PC-3 (cell line): ENCODE data around the gene DNASE1. TPM values are rescaled to one million over a fixed set of nuclear protein-coding genes. Genes with fewer than 3 reads are reported as not detected.

Experiments
- ATAC-seq: fragments of 200-7000 bp; cut with Tn5 transposase; 2 replicates; pipeline ENCODE4 v1.9.1; 2020; ENCODE audit warnings: mild to moderate bottlenecking, moderate library complexity
- BruUV-seq: library from RNA; stranded (reverse); fragments of 400-500 nt; replicated peaks from 2 replicates; lab custom pipeline; 2021; lab: Mats Ljungman, UMichigan
- CTCF ChIA-PET: fragments of 300-600 bp; sonication (Branson Sonifier 250); formaldehyde crosslinking; loops from one replicate; lab custom pipeline; 2022; ENCODE audit warnings: antibody characterized with exemption; lab: Charles Lee
- POLR2A ChIA-PET: fragments of 300-600 bp; sonication (Branson Sonifier 250); formaldehyde crosslinking; loops from one replicate; lab custom pipeline; 2022; ENCODE audit warnings: antibody characterized with exemption; ENCODE audit not compliant: unreplicated experiment; lab: Charles Lee
- DNase-seq: peaks from one replicate; pipeline ENCODE4 v3.0.0-alpha.2; 2015
- H2AFZ ChIP-seq: fragments of 300-600 bp; sonication (generic); 2 replicates; pipeline ENCODE4 v1.6.0; 2016; ENCODE audit warnings: antibody characterized with exemption, low read length
- H3F3A ChIP-seq: fragments of 300-600 bp; sonication (generic); one replicate; pipeline ENCODE4 v1.6.0; 2017; ENCODE audit warnings: antibody characterized with exemption, low read length, control low read depth, mild to moderate bottlenecking; ENCODE audit not compliant: unreplicated experiment
- H3K27ac ChIP-seq: fragments of 300-600 bp; sonication (generic); 2 replicates; pipeline ENCODE4 v1.5.1; 2016; ENCODE audit warnings: mild to moderate bottlenecking, low read length
- H3K27me3 ChIP-seq: fragments of 300-600 bp; sonication (generic); 2 replicates; pipeline ENCODE4 v1.6.1; 2016; ENCODE audit warnings: low read length, mixed read lengths
- H3K36me3 ChIP-seq: fragments of 300-600 bp; sonication (generic); 2 replicates; pipeline ENCODE4 v1.6.1; 2016; ENCODE audit warnings: low read depth, mixed run types, low read length, mixed read lengths
- H3K4me1 ChIP-seq: fragments of 300-600 bp; sonication (generic); 2 replicates; pipeline ENCODE4 v1.5.1; 2016; ENCODE audit warnings: low read length; ENCODE audit not compliant: insufficient read depth
- H3K4me2 ChIP-seq: fragments of 300-600 bp; sonication (generic); 2 replicates; pipeline ENCODE4 v1.6.0; 2016; ENCODE audit warnings: low read length
- H3K4me3 ChIP-seq: fragments of 300-600 bp; sonication (generic); 2 replicates; pipeline ENCODE4 v1.5.1; 2016; ENCODE audit warnings: mild to moderate bottlenecking, low read length, mixed read lengths
- H3K79me2 ChIP-seq: fragments of 300-600 bp; sonication (generic); 2 replicates; pipeline ENCODE4 v1.6.1; 2017; ENCODE audit warnings: low read length, mixed read lengths
- H3K9ac ChIP-seq: fragments of 300-600 bp; sonication (generic); 2 replicates; pipeline ENCODE4 v1.6.0; 2016; ENCODE audit warnings: mild to moderate bottlenecking, low read length
- H3K9me2 ChIP-seq: fragments of 300-600 bp; sonication (generic); replicated peaks from 2 replicates; pipeline ENCODE4 v1.6.1; 2016; ENCODE audit warnings: mixed run types, low read length, mixed read lengths
- H3K9me3 ChIP-seq: fragments of 300-600 bp; sonication (generic); 2 replicates; pipeline ENCODE4 v1.6.1; 2016; ENCODE audit warnings: low read length, mixed read lengths
- H4K20me1 ChIP-seq: fragments of 300-600 bp; sonication (generic); 2 replicates; pipeline ENCODE4 v1.6.1; 2016; ENCODE audit warnings: low read length, mixed read lengths
- EZH2 ChIP-seq: fragments of 300-600 bp; sonication (generic); IDR thresholded peaks from one replicate; pipeline ENCODE4 v1.6.1; 2017; ENCODE audit warnings: antibody characterized with exemption, mild to moderate bottlenecking, low read length; ENCODE audit not compliant: unreplicated experiment
- EZH2phosphoT487 ChIP-seq: fragments of 300-600 bp; sonication (generic); IDR thresholded peaks from 2 replicates; pipeline ENCODE4 v1.6.1; 2018; ENCODE audit warnings: mild to moderate bottlenecking, antibody characterized with exemption, low read length, borderline replicate concordance
- intact Hi-C: fragments of 100-400 bp; cut with micrococcal nuclease; formaldehyde crosslinking; loops from 2 replicates; pipeline ENCODE4 v1.9.0; 2023
- total RNA-seq: library from RNA; depleted of rRNA; stranded (reverse); fragments of >200 nt; gene quantifications from 2 replicates; pipeline ENCODE4 v1.2.3, GENCODE V29; 2014
- TF ChIP-seq, protein P1 (sequence below): fragments of 300-600 bp; sonication (generic); conservative IDR thresholded peaks from 2 replicates; pipeline ENCODE4 v1.5.1; 2017; ENCODE audit warnings: antibody characterized with exemption, low read depth, mild to moderate bottlenecking, low read length

DNASE1 gene
- total RNA-seq, 1 experiment from 2014 or later: 14.0 TPM

DNA sequence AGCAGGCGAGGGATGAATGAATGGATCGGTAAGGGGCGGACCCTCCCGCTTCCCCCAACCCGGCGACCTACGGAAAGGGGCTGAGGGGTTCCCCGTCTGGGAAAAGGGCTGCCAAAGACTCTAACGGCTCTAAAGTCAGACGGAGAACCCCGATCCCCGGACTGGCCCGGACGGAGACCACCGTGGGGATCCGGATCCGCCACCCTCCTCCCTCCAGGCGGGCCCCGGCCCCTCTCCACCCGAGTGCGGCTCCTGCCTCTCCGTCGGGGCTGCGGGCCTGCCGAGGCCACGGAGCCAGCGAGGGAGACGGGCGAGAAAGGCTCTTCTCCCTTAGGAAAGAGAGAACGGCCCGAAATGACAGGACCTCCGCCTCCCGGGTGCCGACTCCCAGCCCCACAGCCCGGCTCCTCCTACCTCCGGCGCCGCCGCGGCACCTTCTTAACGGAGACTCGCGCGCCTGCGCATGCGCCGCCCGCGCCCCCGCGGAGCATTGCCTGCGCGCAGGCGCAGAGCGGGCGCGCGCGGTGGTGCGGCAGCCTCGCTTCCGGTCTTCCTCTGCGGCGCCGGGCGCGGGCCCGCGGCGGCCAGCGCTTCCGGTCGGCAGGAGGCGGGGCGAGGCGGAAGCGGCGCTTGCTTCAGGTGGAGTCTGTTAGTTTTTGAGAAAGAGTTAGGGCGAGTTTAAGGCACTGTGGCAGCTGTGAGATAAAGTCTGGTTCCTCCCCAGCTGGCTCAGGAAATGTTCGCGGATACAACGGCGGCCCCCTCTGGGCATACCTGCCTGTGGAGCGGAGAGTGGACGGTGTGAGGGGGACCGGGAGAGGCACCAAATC lies 43.1 kb upstream of the DNASE1 start, which contains the start of gene SLX4:
Gene SLX4, minus strand, starts transcription at position 461 of the 830 bp plus-strand sequence. CDS start 2,642 bp downstream, outside the sequence.
- POLR2A ChIA-PET: no interaction called here

DNA sequence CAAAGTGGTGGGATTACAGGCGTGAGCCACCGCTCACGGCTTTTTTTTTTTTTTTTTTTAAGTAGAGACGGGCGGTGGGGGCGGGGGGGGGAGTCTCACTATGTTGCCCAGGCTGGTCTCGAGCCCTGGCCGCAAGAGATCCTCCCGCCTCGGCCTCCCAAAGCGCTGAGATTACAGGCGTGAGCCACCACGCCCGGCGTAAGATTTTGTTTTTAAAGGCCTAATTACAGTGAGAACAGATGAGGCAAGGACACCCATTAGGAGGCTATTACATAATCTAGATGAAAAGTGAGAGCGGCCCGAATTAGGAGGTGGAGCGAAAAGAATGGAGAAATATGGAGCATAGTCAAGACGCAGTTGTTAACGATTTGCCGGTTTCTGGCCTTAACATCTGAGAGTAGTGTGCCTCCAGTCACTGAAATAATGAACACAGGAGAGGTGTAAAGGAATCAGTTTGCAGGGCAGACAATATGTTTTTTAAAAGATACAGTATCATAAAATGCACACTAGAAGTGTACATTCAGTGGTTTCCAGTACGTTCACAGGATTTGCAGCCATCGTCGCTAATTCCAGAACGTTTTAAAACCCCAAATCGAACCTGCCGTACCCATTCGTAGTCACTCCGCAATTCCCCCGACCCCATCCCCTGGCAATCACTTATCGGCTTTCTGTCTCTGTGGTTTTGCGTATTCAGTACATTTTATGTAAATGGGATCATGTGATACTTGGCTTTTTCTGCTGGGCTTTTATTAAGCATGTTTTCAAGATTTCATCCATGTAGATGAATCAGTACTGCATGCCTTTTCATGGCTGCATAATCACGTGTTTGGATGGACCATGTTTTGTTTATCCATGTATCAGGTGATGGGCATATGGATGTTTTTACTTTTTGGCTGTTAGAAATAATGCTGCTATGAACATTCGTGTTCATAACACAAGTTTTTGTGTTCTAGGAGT lies 41.7 kb upstream of the DNASE1 start:
- H3K9ac ChIP-seq: peak overlapping the region; percentile 91
- peaks cover 62% of the 10 kb centered on the region for H3K79me2 ChIP-seq
- no peaks in the 10 kb centered on the region for H3K9me2 ChIP-seq
- no peaks in the 10 kb centered on the region for H3K36me3 ChIP-seq
- no peak overlapping the region for H3K27ac ChIP-seq
- H3K27me3 ChIP-seq: no peaks in the 10 kb centered on the region
- BruUV-seq: no TSS peak
- TF ChIP-seq EZH2phosphoT487: no peak
- no peak for TF ChIP-seq EZH2
- TF ChIP-seq, protein P1, sequence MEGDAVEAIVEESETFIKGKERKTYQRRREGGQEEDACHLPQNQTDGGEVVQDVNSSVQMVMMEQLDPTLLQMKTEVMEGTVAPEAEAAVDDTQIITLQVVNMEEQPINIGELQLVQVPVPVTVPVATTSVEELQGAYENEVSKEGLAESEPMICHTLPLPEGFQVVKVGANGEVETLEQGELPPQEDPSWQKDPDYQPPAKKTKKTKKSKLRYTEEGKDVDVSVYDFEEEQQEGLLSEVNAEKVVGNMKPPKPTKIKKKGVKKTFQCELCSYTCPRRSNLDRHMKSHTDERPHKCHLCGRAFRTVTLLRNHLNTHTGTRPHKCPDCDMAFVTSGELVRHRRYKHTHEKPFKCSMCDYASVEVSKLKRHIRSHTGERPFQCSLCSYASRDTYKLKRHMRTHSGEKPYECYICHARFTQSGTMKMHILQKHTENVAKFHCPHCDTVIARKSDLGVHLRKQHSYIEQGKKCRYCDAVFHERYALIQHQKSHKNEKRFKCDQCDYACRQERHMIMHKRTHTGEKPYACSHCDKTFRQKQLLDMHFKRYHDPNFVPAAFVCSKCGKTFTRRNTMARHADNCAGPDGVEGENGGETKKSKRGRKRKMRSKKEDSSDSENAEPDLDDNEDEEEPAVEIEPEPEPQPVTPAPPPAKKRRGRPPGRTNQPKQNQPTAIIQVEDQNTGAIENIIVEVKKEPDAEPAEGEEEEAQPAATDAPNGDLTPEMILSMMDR: no peak
- peak overlapping the region; percentile 99; the same call in 1 of the 2 replicates for H2AFZ ChIP-seq
- no peaks in the 10 kb centered on the region for H3F3A ChIP-seq
- no peaks in the 10 kb centered on the region for H4K20me1 ChIP-seq
- H3K9me3 ChIP-seq: no peaks in the 10 kb centered on the region
- intact Hi-C loops: no loop called here
- peak overlapping the region; percentile 99 for H3K4me3 ChIP-seq
- no peak for ATAC-seq
- CTCF ChIA-PET: no interaction called here
- peaks cover 15% of the 10 kb centered on the region for H3K4me1 ChIP-seq
- POLR2A ChIA-PET: no interaction called here
- DNase-seq: no peak
- H3K4me2 ChIP-seq: peak overlapping the region; percentile 93

More for the DNA sequence above, 43.1 kb upstream of the DNASE1 start, which contains the start of gene SLX4:
- CTCF ChIA-PET: no interaction called here
- no peak for TF ChIP-seq EZH2phosphoT487
- no peak for TF ChIP-seq EZH2
- TF ChIP-seq, protein P1: no peak
- no peak within 1 kb of the TSS; the same call in 1 of the 2 replicates for H3K27ac ChIP-seq
- H3K9me2 ChIP-seq: no peaks in the 10 kb centered on the region
- no peaks in the 10 kb centered on the region for H3K27me3 ChIP-seq
- intact Hi-C loops: no loop called here
- ATAC-seq (peak; percentile 88), DNase-seq (peak; percentile 94)
- no peaks in the 10 kb centered on the region for H3K36me3 ChIP-seq
- H3K9me3 ChIP-seq: no peaks in the 10 kb centered on the region
- H3F3A ChIP-seq: no peaks in the 10 kb centered on the region
- H2AFZ ChIP-seq: peak within 1 kb of the TSS; percentile 99
- BruUV-seq: TSS peak; percentile 50
- peaks cover 59% of the 10 kb centered on the region for H3K79me2 ChIP-seq
- peak within 1 kb of the TSS; percentile 91 for H3K9ac ChIP-seq
- peak within 1 kb of the TSS; percentile 93 for H3K4me2 ChIP-seq
- peak within 1 kb of the TSS; percentile 99 for H3K4me3 ChIP-seq
- peaks cover 15% of the 10 kb centered on the region for H3K4me1 ChIP-seq
- H4K20me1 ChIP-seq: no peaks in the 10 kb centered on the region
